Measurements from ENCODE around the gene TSC22D2. TPM values are rescaled to one million over a fixed set of nuclear protein-coding genes. Genes with fewer than 3 reads are reported as not detected.
A peak's percentile ranks its signal among the peaks of the same experiment; 100 is the strongest.
"Not testable (repeated sequence)": the region's sequence is repeated elsewhere in the genome, so short reads cannot be mapped to it uniquely, and the experiment has no call there.

Gene TSC22D2
- total RNA-seq, 1 donor from 2014 or later: 6.9 TPM

DNA sequence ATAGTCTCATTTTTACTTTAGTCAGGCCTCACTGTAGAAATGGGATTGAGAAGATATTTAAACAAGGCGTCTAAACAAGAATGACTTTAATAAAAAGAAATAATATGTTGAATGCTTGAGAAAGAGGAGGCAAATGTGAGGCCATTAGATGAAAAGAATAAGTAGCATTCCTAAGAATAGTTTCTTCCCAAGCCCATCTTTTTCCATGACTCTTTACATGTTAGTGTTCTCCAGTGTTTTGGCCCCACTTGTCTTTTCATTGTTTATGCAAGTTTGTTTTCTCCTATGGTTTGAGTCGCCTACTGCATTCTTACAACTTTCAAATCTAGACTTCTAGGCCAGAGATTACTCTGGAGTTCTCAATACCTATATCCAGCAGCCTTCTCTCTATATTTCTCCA lies 39.0 kb downstream of the TSC22D2 start:
- no peak for DNase-seq (ENCODE audit: low read depth, low spot score)

DNA sequence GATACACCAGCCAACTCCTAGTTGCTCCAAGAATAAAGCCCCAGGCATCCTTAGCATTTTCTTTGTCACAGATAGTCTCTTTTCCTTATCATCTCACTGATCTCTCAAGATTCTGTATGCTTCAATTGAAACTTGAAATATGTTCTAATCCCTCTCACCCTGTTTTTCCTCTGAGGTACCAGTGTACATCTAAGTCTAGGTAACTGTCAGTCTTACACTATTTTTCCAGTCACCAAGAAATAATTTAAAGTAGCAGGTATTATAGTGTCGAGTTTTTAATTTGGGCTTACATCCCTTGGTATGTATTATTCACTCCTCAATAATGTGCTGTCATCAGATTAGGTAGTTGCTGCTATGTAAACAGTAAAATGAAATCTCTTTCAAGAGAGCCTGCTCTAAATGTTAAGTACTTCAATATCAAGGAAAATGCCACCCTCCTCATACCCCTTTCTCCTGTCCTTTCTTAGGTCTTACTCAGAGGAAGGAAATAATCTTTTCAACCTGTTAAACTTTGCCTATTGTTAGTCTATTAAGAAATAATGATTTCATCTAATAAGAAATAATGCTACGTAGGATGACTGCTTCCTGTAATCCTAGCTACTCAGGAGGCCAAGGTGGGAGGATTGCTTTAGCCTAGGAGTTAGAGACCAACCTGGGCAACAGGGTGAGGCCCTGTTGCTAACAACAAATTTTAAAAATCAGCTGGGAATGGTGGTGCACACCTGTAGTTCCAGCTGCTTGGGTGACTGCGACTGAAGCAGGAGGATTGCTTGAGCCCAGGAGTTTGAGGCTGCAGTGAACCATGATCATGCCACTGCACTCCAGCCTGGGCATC lies 39.8 kb downstream of the TSC22D2 start:
- DNase-seq (ENCODE audit: low read depth, low spot score): peak; percentile 35

DNA sequence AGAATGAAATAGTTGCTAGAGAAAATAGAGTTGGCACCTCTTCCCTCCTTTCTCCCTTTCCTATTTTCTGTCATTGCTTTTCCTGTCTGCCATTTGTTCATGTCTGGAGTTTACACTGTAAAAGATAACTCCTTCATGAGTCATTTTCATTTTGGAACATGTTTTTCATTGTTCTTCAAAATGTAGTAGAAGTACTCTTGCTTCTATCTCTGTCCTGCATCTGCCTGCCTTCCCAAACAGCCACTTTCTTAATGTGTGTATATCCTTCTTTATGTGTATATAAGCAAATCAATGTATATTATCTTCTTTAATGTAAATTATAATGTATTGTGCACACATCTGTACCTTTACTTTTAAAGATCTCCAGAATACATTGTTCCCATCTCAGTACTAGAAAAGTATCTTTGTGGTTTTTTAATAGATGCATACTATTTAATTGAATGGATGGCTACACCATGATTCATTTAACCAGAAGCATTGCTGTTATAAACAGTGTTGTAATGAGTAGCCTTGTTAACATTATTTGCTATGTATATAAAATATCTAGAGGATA lies 41.1 kb downstream of the TSC22D2 start:
- DNase-seq (ENCODE audit: low read depth, low spot score): peak; percentile 56

DNA sequence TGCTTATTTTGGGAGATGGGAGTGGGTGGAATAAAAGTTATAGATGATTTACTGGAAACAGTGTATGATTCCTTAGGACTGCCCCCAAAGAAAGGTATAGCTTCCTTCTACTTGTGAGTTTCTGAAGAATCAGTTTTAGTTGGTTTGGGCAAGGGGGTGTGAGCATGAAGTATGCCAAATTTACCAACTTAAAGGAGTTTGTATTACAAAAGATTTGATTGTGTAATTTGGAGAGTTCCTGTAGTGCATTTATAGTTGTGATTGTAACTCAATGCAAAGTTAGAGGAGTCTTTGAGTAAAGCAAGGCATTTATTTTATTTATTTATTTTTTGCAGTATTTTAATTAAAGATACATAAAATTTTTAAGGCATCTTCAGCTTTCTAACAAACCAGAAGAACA lies 42.8 kb downstream of the TSC22D2 start:
- no peak for DNase-seq (ENCODE audit: low read depth, low spot score)

DNA sequence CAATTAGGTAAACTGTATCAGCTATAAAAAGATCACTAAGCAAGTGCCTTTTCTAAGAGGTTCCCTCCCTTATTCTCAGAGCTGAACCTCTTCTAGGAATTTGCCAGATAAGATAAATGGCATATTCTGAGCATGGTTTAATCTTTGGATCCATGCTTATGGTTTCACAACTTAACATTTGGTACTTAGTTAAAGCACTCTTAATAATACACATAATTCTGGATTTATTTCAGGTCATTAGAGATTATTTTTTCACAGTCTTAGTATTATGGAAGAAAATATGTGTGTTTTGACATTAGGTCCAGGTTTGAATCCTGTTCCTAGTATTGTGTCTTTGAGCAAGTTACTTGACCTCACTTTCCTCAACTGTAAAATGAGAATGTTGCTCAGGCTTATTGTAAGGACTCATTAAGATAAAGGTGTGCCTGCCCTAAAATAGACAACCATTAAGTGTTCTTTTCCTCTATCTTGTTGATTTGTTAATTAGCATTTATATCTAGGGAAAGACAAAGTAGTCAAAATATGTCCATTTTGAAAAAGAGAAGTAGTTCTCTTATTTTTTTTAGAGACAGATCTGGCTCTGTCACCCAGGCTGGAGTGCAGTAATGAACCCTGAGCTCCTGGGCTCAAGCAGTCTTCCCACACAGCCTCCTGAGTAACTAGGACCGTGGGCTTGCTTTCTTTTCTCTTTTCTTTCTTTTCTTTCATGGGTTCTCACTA lies 43.4 kb downstream of the TSC22D2 start:
- DNase-seq (ENCODE audit: low read depth, low spot score): no peak

DNA sequence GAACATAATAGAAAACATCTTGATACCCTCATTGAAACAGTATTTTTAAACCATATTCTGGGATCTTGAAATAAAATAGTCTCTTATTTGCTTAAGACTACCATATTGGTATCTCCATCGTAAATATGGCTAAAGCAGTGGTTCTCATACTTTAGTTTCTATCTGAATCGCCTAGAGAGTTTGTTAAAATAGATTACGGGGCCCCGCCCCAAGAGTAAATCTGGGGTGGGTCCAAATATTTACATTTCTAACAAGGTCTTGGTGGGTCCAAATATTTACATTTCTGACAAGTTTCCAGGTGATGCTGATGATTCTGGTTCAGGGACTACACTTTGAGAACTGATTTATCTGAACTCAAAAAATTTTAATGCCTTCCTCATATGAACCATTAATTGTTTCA lies 45.3 kb downstream of the TSC22D2 start:
- DNase-seq (ENCODE audit: low read depth, low spot score): no peak

DNA sequence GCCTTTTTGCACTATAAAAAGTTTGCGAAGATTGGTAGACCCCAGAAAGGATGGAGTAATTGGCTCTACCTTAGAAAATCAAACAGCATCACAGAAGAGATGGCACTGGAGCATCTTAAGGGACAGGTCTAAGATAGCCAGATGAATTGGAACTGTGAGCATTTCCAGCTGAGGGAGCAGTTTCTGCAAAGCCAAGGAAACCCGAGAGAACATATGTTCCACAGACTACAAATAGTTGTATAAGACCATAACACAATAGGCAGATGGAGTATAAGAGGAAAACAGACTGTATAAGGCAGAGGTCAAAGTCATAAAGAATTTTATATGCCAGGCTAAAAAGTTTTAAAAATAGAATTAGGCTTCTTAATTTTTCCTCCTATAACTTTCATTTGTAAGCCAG lies 46.0 kb downstream of the TSC22D2 start:
- no peak for DNase-seq (ENCODE audit: low read depth, low spot score)

DNA sequence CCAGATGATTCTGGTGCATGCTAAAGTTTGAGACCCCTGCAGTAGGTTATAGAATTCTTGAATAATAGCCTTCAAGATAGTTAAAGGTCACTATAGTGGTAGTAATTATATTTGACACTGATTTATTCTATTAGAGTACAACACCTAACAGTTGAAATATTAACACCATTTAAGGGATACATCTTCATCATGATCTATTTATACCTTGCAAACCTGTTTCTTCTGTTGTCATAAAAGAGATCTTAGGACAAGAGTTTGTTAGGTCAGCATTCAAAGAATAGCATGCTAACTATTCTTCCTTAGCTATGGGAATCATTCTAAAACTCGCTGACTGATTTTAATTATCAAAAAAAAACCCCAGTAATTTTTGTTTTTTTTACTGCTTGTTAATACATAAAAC lies 46.5 kb downstream of the TSC22D2 start:
- DNase-seq (ENCODE audit: low read depth, low spot score): no peak

DNA sequence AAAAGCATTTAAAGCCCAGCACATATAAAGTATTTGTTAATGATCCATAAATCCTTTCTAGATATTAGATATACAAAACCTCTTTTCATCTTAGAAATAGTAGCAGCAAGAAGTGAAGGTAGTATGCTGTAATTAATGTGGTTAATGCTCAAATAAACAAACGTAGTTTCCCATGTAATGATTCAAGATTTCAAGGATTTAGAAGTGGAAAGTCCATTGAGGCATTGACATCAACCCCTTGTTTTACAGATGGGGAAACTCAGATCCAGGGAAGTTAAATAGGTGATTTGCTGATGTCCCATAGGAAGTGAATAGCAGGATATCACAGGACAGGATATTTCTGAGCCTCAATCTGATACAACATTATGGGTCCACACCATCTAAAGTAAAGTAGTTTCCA lies 47.2 kb downstream of the TSC22D2 start:
- DNase-seq (ENCODE audit: low read depth, low spot score): no peak

DNA sequence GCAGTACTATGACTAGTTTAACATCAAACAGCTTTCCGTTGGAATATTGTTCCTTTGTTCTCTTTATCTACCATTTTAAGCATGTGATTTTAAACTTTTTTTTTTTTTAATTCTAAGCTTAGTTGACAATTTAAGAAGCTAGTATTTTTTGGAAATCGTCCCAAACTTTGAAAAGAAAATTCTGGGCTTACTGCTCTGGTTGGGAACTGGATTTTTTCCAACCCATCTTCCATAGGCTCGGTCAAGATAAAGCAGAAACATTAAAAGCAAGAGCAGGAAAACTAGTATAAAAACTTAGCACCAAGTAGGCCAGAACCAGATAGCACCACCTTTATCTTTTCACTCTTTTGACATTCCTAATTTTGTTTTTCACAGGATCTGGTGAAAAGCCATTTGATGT lies 49.9 kb downstream of the TSC22D2 start:
- DNase-seq (ENCODE audit: low read depth, low spot score): no peak

DNA sequence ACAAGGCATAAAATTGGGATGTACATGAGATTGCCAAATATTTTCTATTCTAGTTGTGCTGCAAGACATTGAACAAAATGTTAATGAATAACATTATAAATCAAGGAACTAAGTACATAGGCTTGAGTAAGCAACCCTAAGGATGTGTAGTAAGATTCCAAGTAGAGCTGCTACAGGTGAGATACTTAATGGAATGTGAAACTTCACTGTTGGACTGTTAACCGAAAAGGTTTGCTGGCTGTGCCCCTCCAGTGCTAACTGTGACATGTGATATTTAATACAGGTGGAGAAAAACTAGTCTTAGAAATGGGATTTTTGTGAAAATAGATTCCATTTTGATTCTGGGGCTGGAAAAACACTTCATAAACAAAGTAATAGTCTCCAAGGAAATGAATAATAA lies 52.4 kb downstream of the TSC22D2 start:
- DNase-seq (ENCODE audit: low read depth, low spot score): no peak

DNA sequence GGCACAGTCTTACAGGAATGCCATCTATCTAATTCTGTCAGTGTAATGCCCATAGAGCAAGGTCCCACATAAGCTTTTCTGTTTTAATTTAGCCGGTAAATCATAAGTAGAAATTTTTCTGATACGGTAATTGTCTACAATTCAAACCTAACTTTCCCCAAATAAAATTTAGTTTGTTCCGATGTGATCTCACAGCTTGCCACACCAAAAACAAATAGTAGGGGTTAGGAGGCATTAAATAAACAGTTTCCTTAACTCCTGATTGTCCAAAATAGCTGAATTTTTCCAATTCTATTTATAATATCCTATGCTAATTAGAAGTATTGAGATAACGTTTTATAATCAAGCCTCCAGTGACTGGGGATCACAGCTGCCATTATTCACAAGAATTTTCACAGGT lies 53.3 kb downstream of the TSC22D2 start:
- DNase-seq (ENCODE audit: low read depth, low spot score): no peak

DNA sequence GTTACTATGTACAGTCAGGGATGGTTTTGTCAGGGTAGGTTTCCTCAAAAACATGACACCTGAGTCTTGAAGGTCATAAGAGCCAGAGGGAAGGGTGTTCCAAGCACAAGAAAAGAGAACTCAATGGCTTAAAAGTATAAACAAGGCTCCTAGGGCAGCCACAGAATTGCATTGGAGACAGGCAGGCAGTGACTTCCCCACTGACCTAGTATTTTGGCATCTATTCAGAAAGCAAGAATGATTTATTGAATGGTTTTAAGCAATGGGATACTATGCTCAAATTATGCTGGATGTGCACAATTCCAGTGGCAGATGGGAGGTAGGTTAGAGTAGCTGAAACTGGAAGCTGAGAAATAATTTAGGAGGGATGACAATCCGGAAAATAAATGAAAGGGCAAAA lies 54.0 kb downstream of the TSC22D2 start:
- no peak for DNase-seq (ENCODE audit: low read depth, low spot score)

DNA sequence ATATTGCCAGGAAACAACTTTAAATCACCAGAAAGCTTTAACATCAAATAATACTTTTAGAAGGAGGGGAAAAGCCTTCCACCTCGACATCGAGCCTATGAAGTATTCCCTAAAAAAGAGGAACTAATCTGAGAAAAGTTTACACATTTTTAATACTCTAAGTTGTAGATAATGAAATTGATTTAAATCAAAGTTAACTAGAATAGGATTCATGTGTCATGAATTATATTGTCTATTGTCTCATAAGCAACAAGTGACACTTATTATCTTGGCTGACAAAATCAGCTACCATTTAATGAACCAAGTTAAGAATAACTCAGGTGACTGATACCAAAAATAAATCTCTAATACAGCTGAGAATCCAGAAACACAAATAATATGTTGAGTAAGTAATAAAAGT lies 56.6 kb downstream of the TSC22D2 start:
- no peak for DNase-seq (ENCODE audit: low read depth, low spot score)

DNA sequence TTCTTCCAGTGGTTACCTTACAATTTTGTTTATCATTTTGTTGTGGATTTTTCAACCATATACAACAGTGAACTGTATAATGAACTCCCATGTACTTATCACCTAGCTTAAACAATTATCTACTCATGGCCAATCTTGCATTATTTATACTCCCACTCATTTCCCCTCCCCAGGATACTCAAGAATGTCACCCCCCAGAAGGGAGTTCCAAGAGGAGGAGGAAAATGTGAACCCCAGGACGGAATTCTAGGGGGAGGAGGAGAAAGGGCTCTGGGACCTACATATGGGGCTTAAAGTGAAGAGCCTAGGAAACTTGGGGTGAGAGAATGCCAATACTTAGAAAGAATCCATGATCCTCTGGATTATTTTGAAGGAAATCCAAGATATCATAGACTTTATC lies 59.3 kb downstream of the TSC22D2 start:
- DNase-seq (ENCODE audit: low read depth, low spot score): no peak

DNA sequence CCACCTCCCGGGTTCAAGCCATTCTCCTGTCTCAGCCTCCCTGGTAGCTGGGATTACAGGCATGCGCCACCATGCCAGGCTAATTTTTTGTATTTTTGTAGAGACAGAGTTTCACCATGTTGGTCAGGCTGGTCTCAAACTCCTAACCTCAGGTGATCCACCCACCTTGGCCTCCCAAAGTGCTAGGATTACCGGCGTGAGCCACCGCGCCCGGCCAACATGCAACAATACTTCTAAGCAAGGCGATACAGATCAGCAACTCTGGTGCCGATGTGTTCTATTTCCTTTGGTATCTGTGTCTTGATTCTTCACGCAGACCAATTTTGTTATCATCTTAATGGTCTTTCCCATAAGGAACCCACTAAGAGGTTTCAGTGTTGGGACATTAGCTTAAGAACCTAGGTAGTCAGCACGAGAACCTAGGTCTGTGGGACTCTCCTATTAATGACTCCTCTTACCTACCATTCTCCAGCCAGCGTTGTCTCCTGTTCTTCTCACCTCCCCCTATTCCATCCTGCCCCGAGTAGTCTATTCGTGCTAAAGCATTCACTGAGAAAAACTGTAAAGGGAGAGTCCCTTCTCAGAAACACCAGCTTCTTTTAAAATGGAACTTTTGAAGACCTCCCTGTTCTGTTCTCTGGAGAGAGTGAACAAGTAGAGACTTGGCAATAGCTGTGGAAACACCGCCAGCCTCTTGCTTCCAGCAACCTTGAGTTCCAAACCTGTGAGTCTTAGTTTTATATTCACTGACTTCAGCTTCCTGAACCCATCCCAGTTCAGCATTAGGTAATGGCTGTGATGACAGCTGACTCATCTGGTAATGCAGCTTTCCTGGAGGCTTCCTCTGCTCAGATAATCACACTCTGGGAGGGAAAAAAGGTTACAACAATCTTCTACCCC lies 61.2 kb downstream of the TSC22D2 start:
- peak; percentile 83 for DNase-seq (ENCODE audit: low read depth, low spot score)

DNA sequence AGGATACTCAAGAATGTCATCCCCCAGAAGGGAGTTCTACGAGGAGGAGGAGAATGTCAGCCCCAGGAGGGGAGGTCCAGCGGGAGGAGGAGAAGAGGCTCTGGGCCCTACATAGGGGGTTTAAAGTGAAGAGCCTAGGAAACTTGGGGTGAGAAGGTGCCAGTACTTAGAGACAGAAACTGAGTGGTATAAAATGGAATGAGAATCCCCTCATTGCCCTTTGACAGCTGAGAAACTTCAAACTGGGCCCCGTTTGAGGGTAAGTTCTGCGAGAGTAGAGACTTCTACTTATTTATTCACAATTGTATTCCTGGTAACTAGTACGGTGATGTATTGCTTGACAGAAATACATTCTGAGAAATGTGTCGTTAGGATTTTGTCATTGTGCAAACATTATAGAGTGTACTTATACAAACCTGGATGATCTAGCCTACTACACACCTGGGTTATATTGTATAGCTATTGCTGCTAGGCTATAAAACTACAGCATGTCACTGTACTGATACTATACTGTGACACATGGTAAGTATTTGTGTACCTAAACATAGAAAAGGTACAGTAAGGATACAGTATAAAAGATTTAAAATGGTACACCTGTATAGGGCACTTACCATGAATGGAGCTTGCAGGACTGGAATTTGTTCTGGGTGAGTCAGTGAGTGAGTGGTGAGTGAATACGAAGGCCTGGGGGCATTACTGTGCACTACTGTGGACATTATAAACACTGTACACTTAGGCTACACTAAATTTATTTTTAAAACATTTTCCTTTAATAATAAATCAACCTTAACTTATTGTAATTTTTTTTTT lies 62.0 kb downstream of the TSC22D2 start:
- no peak for DNase-seq (ENCODE audit: low read depth, low spot score)

DNA sequence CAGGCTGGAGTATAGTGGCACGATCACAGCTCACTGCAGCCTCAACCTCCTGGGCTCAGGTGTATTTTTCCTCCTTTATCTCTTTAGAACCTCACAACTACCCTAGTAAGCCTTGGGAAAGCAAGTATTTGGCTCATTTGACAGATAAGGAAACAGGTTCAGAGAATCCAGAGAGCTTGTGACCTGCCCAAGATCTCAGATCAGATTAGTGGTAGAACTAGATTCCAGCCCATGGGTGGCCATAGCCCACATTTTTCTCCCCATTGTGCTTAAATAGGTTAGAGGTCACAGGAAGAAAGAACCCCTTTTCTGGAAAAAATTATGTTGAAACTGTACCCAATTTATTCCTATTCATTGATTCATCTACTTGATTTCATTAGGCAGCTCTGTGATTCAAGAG lies 64.3 kb downstream of the TSC22D2 start:
- no peak for DNase-seq (ENCODE audit: low read depth, low spot score)

DNA sequence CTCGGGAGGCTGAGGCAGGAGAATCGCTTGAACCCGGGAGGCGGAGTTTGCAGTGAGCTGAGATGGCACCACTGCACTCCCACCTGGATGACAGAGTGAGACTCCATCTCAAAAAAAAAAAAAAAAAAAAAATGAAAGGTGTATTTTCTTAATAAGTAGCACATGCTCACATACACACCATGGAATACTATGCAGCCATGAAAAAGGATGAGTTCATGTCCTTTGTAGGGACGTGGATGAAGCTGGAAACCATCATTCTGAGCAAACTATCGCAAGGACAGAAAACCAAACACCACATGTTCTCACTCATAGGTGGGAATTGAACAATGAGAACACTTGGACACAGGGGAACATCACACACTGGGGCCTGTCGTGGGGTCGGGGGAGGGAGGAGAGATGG lies 65.1 kb downstream of the TSC22D2 start:
- DNase-seq (ENCODE audit: low read depth, low spot score): not testable (repeated sequence)

DNA sequence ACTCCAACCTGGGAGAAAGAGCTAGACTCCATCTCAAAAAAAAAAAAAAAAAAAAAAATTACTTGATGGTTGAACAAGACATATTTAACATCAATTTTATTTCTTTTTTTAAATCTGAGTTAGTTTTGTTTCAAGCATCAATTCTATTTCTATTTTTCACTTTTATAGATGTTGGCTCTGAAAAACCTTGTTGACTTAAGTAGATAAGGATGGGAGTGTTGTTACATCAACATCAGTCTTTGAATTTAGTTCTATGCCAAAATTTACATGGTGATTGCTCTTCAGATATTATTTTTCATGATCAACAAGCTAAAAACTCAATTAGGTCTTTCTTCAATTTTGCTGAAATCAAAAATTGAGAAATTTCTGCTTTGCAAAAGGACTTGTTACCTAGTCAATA lies 71.3 kb downstream of the TSC22D2 start:
- no peak for DNase-seq (ENCODE audit: low read depth, low spot score)

DNA sequence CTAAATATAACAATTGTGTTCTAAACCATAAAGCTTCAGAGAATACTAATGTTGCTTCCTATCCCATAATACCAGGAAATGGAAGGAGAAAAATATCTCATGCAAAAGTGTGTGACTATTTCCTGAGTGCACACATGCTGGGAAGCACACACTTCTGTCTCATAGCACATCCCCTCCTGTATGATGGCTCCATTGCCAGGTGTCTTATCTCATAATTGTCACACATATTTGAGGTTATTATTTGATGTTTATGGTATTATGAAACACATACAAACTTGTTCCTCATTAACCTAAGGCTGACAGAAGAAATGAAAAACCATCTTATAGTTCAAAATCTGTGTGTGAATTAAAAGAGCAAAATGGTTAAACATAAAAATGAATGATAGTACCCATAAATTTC lies 72.8 kb downstream of the TSC22D2 start:
- no peak for DNase-seq (ENCODE audit: low read depth, low spot score)

All from pulmonary artery endothelial cell (primary cell).